Keratinocyte (primary cell): ENCODE measurements around the gene WRAP73.

ENCODE experiments used
- CTCF ChIP-seq, 3 experiments: IDR thresholded peaks in 1 of 3; conservative IDR thresholded peaks in 1 of 3; optimal IDR thresholded peaks in 1 of 3; 2 replicates in 2 of 3; 3 replicates in 1 of 3; pipeline versions ENCODE3 to v1.5.1; 2011; ENCODE audit warnings: low read length in 3 of 3, mild to moderate bottlenecking in 3 of 3, moderate library complexity in 2 of 3, control low read depth in 1 of 3, inconsistent platforms in 1 of 3; ENCODE audit not compliant: insufficient read depth in 2 of 3; ENCODE audit errors: extremely low read depth in 1 of 3
- EZH2 ChIP-seq: IDR thresholded peaks from one replicate; pipeline ENCODE4 v1.6.1; 2012; ENCODE audit warnings: inconsistent platforms, mild to moderate bottlenecking, low read length, moderate library complexity

- TF ChIP-seq CTCF (optimal IDR thresholded peaks at IDR 0.05 in 1 of 3, IDR thresholded peaks at IDR 0.05 in 1 of 3, conservative IDR thresholded peaks at IDR 0.05 in 1 of 3; ENCODE audit: extremely low read depth in 1 of 3, insufficient read depth in 2 of 3, low read length in 3 of 3), result no peak
- TF ChIP-seq EZH2, result no peak
Observed at GRCh38 chr1:3623441-3624199, 26.3 kb downstream of the WRAP73 start.
